Peyer's patch (tissue), 4 donors: ENCODE results near the gene IL16.

Experiments
- CTCF ChIP-seq, 6 experiments: fragments of 450-650 bp in 4 of 6; fragments of 200-600 bp in 2 of 6; sonication (generic) in 1 of 6; IDR thresholded peaks; one replicate each; pipeline ENCODE4 v1.5.1; 2017 to 2019; ENCODE audit warnings: antibody characterized with exemption in 6 of 6, mild to moderate bottlenecking in 3 of 6, moderate library complexity in 1 of 6
- POLR2A ChIP-seq, 2 donors: fragments of 450-650 bp; IDR thresholded peaks; one replicate each; pipeline ENCODE4 v1.5.1; 2017; ENCODE audit warnings: antibody characterized with exemption in 2 of 2, mild to moderate bottlenecking in 2 of 2, moderate library complexity in 2 of 2

GRCh38 chr15:81168644-81169043, 28.0 kb upstream of the IL16 start:
- TF ChIP-seq CTCF (IDR thresholded peaks at IDR 0.05) (no peak), POLR2A (IDR thresholded peaks at IDR 0.05) (no peak)
